Endometrium (tissue), 2 donors: ENCODE data around the gene ATXN1.

Experiments used
- FAIRE-seq: peaks from 2 replicates; lab custom pipeline; 2012; peaks lifted over from hg19 to GRCh38; lab: Jason Lieb, UNC
- donor health status: control.
- donor health status: control.

Gene ATXN1

GRCh38 chr6:16671302-16672289 lies 89.7 kb downstream of the ATXN1 start:
- FAIRE-seq: no peak

DNA sequence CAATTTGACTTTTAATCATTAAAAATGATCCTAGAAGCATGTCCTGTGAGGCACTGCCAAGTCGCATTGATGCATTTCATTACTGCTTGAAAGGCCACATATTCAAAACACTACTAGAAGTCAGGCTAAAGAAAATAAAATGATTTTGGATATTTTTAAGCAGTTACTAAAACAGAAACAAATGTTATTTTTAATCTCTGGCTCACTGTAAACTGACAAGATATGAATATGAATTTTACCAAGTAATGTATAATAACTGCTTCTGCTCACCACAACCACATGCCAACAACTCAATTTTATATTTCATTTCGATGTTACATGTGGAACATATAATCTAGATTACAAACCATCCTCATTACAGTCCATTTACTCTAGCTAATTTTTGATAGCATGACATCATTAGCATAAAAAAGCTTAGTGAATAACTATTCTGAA lies 90.6 kb downstream of the ATXN1 start:
- FAIRE-seq: no peak

- FAIRE-seq: no peak
Observed at GRCh38 chr6:16670183-16670582, 91.1 kb downstream of the ATXN1 start.

DNA sequence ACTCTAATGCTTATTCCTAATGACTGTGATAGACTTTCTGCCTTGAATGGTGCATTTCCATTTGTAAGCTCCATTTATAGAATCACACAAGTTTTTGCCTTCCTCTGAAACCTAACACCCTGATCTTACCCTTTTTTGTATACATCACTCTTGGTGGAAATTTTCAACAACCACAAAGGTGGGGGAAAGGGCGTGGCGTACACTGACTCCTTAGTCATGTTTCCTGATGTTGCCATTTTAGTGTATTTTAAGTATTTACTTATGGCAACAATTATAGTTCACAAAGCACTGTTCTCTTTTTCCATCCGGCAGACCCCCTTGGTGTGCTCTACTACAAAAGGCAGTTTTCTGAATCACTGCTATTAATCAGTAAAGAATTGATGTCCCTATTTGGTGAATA lies 92.0 kb downstream of the ATXN1 start:
- no peak for FAIRE-seq

DNA sequence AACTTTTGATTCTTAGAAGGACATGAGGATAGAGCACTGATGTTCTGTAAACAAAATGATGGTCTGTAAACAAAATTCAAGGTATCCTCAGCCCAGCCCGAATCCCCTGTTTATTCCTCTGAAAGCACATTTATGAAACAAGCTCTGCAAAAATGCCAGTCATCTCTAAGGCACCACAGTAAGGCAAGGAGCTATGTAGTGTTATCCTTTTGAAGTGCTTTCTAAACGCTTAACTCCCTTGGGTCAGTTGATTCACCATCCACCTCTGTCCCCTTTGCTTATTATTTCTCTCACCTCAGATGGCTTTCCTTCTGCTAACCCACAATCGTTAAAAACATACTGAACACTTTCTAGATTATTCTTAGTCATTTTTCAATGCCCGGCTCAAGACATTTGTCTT lies 93.8 kb downstream of the ATXN1 start:
- FAIRE-seq: no peak

DNA sequence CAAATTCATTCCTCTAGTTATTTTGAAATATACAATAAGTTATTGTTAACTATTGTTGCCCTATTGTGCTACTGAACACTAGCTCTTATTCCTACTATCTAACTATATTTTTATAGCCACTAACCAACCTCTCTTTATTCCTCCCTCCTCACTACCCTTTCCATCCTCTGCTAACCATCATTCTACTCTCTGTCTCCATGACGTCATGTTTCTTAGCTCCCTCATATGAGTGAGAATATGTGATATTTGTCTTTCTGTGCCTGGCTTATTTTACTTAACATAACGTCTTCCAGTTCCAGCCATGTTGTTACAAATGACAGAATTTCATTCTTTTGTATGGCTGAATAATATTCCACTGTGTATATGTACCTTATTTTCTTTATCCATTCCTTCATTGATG lies 95.3 kb downstream of the ATXN1 start:
- FAIRE-seq: no peak

DNA sequence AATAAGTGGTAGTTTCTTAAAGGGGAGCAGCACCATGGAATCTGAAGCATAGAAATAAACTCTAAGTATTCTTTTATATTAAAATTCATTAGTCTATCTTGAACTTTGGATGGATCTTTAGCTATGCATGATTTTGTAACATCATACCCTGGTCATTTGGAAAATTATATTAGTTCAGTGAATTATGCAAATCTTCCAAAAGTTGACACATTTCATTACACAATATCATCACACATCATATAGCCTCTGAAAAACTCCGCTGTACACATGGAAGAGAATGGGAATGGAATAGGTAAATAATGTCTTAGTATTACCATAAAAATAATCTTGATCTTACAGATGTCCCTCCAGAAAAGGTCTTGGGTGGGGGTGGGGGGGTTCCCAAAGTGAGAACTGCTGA lies 96.1 kb downstream of the ATXN1 start:
- FAIRE-seq: no peak

GRCh38 chr6:16663901-16664300 lies 97.4 kb downstream of the ATXN1 start:
- FAIRE-seq: no peak

- no peak for FAIRE-seq
Observed at GRCh38 chr6:16660157-16660497, 101.1 kb downstream of the ATXN1 start.

DNA sequence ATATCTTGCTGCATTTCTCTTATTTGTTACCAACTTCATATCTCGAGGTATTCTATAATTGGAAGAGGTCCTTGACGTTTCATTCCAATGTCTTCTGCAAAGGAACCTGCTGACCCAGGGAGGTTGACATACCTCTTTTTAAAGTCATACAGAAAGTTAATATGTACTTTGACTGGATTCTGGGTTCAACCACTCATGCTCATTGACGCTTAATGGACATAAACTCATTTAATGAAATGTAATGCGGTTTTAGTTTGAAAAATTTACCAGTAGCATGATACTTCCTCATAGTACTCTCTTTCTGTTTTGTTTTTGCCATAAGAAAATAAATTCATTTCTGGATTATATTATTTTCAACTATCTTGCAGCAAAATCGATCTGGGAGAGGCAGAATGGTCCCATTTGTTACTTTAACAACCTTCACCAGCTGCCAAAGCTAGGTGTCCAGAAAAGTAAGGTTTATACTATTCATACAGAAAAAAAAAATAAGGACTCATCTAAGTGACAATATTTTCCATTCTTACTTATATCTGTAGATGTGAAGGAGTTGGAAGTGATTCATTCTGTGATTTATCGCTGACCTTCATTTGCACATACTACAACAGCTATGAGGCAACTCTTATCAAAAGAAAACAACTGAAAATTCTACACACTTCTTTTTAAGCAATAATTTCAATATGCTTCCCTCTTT lies 101.6 kb downstream of the ATXN1 start:
- no peak for FAIRE-seq

GRCh38 chr6:16658348-16659034 lies 102.8 kb downstream of the ATXN1 start:
- no peak for FAIRE-seq

DNA sequence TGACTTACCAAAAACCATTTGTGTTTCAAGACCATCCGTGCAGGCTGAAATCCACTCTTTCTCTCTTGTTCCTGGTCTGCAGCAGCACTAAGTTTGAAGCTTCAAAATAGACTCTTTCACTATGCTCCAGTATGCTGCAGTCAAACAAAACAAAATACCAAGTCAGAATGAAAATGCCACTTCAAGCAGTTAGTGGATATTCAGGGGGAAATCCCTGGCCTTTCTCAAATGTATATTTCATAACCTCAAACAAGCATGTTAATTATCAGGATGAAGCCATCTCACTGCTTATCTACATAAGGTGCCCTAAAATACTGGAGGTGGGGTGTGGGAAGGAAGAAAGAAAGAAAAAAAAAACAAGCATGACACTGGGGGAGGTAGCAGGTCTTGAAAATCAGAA lies 103.5 kb downstream of the ATXN1 start:
- FAIRE-seq: no peak

- FAIRE-seq: no peak
Observed at GRCh38 chr6:16656451-16656850, 104.8 kb downstream of the ATXN1 start.

DNA sequence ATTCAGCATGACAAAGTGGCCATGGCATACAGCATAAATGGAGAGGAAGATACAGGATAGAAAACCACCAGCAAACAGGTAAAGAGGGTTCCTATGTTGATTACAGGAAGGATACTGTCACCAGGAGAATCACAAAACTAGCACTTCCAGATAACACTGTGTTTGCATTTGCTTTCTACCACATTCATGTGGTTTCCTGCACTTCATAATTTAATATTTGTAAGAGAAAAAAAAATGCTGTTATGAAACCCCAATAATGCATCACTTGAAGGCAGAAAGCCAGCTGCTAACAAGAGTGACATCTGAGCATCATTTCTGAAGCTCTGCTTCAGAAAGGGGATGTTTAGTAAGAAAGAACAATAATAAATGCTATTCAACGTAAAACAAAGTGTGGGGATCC lies 106.6 kb downstream of the ATXN1 start:
- no peak for FAIRE-seq

GRCh38 chr6:16653226-16653625 lies 108.0 kb downstream of the ATXN1 start:
- FAIRE-seq: no peak

GRCh38 chr6:16651871-16652270 lies 109.4 kb downstream of the ATXN1 start:
- no peak for FAIRE-seq

DNA sequence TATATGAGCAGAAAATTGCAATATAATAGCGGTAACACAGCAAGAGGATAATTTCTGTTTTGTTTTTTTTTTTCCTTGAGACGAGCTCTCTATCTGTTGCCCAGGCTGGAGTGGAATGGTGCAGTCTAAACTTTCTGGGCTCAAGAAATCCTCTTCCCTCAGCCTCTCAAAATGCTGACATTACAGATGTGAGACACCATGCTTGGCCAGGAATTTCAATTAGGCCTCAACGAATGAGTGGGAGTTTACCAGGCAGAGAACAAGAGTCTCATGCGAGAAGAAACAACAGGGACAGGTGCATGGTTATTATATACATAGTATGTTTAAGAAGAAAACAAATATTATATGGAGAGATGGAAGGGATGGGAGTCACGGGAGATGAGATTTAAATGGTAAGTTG lies 111.4 kb downstream of the ATXN1 start:
- no peak for FAIRE-seq

DNA sequence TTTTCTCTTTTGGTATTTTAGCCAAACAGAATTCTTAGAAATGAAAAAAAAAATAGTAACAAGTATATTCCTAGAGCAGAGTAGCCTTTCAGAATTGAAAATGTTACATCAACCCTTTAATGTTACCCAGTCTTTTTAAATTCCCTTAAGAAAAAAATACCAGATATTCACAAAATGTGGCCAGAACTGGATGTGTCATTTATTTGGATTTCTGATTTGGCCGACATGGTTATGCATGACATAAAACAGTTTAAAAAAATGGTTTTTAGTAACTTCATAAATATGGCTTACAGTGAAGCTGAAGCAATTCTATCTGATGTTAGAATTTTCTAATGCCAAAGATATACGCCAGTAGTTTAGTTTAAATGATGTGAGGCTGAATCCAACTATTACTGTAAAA lies 112.0 kb downstream of the ATXN1 start:
- FAIRE-seq: no peak

DNA sequence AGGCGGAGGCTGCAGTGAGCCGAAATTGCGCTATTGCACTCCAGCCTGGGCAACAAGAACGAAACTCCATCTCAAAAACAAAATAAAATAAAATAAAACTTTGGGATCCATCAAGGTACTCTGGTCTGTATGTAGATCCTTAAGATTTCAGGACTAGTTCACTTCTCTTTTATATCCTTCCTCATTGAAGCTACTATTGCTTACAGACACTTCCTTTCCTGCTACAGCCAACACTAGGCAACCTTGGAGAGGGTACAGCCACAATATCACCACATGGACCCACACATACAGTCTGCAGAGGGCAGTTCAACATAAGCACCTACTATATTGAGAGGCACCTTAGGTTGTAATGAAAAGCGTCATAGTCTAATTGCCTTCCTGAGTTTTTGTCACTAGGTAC lies 113.3 kb downstream of the ATXN1 start:
- no peak for FAIRE-seq

GRCh38 chr6:16647422-16647821 lies 113.8 kb downstream of the ATXN1 start:
- no peak for FAIRE-seq

- no peak for FAIRE-seq
Observed at GRCh38 chr6:16644540-16645250, 116.6 kb downstream of the ATXN1 start.
